SK-N-SH (cell line): Measurements from ENCODE around the gene PRR22.

Experiments
- EZH2phosphoT487 ChIP-seq: fragments of 200-600 bp; sonication (generic); IDR thresholded peaks from 2 replicates; pipeline ENCODE4 v1.6.1; 2017; ENCODE audit warnings: low read depth, mixed run types, mild to moderate bottlenecking, antibody characterized with exemption, moderate library complexity, borderline replicate concordance
- FOXM1 ChIP-seq: IDR thresholded peaks from 2 replicates; pipeline ENCODE4 v1.4.0; 2012; ENCODE audit warnings: low read depth, mild to moderate bottlenecking
- GABPA ChIP-seq: IDR thresholded peaks from 2 replicates; pipeline ENCODE4 v1.4.0; 2012; ENCODE audit warnings: low read depth, mild to moderate bottlenecking
- NRF1 ChIP-seq: IDR thresholded peaks from 2 replicates; pipeline ENCODE4 v1.6.1; 2012; ENCODE audit warnings: low read depth, mild to moderate bottlenecking, low read length
- SIN3A ChIP-seq: IDR thresholded peaks from 2 replicates; pipeline ENCODE4 v1.6.1; 2012; ENCODE audit warnings: low read depth, mild to moderate bottlenecking, low read length, moderate library complexity, borderline replicate concordance
- SMC3 ChIP-seq: IDR thresholded peaks from 2 replicates; pipeline ENCODE4 v1.6.1; 2012; ENCODE audit warnings: low read depth, low read length, improper control_type of control experiment
- TAF1 ChIP-seq: IDR thresholded peaks from 2 replicates; pipeline ENCODE4 v1.6.1; 2012; ENCODE audit warnings: low read depth, mild to moderate bottlenecking, low read length, moderate library complexity, borderline replicate concordance
- TCF12 ChIP-seq: IDR thresholded peaks from 2 replicates; pipeline ENCODE4 v1.4.0; 2012
- TF ChIP-seq, protein P1 (sequence below): fragments of 200-600 bp; sonication (generic); IDR thresholded peaks from 2 replicates; pipeline ENCODE4 v1.6.1; 2017; ENCODE audit warnings: antibody characterized with exemption, mild to moderate bottlenecking, moderate library complexity
- TF ChIP-seq, protein P2 (sequence below): IDR thresholded peaks from 2 replicates; pipeline ENCODE4 v1.4.0; 2012; ENCODE audit warnings: low read depth, borderline replicate concordance
- TF ChIP-seq, protein P3 (sequence below): IDR thresholded peaks from 2 replicates; pipeline ENCODE4 v1.4.0; 2012; ENCODE audit warnings: low read depth

DNA sequence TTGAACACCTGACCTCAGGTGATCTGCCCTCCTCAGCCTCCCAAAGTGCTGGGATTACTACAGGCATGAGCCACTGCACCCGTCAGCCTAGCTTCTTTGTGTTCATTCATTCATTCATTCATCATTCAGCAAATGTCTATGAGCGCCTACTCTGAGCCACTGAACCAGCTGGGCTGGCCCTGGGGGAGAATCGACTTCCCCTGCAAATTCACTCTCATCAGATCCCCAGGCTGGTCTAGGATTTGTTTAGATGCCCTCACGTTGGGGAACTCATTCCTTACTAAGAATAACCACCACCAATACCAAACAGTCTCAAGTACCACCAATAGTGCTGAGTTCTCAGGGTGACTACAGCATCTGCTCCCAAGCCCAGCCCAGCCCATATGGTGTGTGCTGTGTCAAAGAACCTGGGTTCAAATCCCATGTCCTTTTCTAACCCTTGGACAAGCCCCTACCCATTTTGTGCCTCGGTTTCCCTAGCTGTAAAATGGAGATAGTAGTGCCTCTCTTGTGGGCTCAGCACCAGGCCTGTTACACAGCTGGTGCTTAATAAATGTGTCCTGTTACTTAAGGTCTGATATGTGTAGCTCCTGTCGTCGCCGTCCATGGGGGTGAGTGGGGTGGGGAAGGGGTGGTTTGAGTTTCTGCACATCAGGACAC is 37.1 kb upstream of the PRR22 start:
- TF ChIP-seq, protein P1, sequence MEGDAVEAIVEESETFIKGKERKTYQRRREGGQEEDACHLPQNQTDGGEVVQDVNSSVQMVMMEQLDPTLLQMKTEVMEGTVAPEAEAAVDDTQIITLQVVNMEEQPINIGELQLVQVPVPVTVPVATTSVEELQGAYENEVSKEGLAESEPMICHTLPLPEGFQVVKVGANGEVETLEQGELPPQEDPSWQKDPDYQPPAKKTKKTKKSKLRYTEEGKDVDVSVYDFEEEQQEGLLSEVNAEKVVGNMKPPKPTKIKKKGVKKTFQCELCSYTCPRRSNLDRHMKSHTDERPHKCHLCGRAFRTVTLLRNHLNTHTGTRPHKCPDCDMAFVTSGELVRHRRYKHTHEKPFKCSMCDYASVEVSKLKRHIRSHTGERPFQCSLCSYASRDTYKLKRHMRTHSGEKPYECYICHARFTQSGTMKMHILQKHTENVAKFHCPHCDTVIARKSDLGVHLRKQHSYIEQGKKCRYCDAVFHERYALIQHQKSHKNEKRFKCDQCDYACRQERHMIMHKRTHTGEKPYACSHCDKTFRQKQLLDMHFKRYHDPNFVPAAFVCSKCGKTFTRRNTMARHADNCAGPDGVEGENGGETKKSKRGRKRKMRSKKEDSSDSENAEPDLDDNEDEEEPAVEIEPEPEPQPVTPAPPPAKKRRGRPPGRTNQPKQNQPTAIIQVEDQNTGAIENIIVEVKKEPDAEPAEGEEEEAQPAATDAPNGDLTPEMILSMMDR: no peak
- TF ChIP-seq GABPA (no peak), TAF1 (no peak), SMC3 (no peak), TCF12 (no peak), NRF1 (no peak), SIN3A (no peak), FOXM1 (no peak), EZH2phosphoT487 (no peak)
- TF ChIP-seq, protein P2, sequence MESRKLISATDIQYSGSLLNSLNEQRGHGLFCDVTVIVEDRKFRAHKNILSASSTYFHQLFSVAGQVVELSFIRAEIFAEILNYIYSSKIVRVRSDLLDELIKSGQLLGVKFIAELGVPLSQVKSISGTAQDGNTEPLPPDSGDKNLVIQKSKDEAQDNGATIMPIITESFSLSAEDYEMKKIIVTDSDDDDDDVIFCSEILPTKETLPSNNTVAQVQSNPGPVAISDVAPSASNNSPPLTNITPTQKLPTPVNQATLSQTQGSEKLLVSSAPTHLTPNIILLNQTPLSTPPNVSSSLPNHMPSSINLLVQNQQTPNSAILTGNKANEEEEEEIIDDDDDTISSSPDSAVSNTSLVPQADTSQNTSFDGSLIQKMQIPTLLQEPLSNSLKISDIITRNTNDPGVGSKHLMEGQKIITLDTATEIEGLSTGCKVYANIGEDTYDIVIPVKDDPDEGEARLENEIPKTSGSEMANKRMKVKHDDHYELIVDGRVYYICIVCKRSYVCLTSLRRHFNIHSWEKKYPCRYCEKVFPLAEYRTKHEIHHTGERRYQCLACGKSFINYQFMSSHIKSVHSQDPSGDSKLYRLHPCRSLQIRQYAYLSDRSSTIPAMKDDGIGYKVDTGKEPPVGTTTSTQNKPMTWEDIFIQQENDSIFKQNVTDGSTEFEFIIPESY: no peak
- TF ChIP-seq, protein P3, sequence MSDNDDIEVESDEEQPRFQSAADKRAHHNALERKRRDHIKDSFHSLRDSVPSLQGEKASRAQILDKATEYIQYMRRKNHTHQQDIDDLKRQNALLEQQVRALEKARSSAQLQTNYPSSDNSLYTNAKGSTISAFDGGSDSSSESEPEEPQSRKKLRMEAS: no peak
